ENCODE measurements around the gene POU3F2. TPM values are rescaled to one million over a fixed set of nuclear protein-coding genes. Genes with fewer than 3 reads are reported as not detected.

POU3F2 gene
- total and polyA plus RNA-seq, 3 donors from 2014 or later = 0.31 to 0.32 (median 0.31) TPM

DNA sequence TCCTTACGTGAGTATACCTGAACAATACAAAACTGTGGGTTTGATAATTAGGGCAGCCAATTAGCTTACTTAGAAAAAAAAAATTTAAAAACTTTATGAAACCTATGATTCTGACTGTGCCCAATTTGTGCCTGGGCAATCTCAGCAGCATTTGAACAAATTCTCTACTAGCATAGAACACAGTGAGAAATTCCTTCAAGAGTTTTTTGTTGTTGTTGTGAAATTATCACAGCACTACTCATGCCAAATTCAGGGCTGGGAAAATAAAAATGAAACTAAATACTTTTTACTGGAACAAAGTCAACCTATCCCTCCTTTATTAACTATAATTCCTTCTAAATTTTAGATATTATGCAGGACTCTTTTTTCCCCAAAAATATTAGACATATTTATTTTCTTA is 42.9 kb downstream of the POU3F2 start:
- Histone ChIP-seq H3K4me1 (no peaks in the 10 kb centered on the region), H3K9me3 (no peaks in the 10 kb centered on the region), H3K36me3 (ENCODE audit: low read depth, missing control alignments) (no peaks in the 10 kb centered on the region), H3K4me3 (no peak overlapping the region), H3K27me3 (no peaks in the 10 kb centered on the region), H3K27ac (no peak overlapping the region)
- no peak for DNase-seq
- WGBS, 2 donors = 0% methylated on average over 1 of the region's 1 CpG
- no peak for TF ChIP-seq POLR2A (IDR thresholded peaks at IDR 0.05)
- TF ChIP-seq, protein P1, sequence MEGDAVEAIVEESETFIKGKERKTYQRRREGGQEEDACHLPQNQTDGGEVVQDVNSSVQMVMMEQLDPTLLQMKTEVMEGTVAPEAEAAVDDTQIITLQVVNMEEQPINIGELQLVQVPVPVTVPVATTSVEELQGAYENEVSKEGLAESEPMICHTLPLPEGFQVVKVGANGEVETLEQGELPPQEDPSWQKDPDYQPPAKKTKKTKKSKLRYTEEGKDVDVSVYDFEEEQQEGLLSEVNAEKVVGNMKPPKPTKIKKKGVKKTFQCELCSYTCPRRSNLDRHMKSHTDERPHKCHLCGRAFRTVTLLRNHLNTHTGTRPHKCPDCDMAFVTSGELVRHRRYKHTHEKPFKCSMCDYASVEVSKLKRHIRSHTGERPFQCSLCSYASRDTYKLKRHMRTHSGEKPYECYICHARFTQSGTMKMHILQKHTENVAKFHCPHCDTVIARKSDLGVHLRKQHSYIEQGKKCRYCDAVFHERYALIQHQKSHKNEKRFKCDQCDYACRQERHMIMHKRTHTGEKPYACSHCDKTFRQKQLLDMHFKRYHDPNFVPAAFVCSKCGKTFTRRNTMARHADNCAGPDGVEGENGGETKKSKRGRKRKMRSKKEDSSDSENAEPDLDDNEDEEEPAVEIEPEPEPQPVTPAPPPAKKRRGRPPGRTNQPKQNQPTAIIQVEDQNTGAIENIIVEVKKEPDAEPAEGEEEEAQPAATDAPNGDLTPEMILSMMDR (IDR thresholded peaks at IDR 0.05) = no peak
- intact Hi-C loops (cut with DNase I; ENCODE audit: low total_unique reads) = no loop called here

DNA sequence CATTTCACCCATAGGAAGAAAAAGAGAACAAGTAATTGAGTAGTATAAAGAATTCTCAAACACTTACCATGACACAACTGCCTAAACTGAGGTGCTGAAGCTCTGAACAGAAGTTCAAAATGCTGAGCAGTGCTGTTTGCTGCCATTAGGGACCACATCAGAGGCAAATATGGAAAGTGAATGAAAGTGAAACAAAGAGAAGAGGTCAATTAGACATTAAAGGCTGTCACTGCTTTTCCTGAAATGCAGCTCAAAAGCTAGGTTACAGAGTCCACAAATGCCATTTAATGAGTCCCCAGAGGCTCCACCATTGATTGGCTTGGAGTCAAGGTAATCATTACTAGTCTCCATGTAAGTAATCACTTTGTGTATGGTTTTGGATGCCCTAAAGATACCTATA is 46.1 kb downstream of the POU3F2 start:
- H3K36me3 ChIP-seq (ENCODE audit: low read depth, missing control alignments) = no peaks in the 10 kb centered on the region
- intact Hi-C loops (cut with DNase I; ENCODE audit: low total_unique reads) = no loop called here
- H3K27ac ChIP-seq = no peak overlapping the region
- DNase-seq = no peak
- H3K27me3 ChIP-seq = no peaks in the 10 kb centered on the region
- no peak for TF ChIP-seq POLR2A (IDR thresholded peaks at IDR 0.05)
- TF ChIP-seq, protein P1 (IDR thresholded peaks at IDR 0.05) = no peak
- no peaks in the 10 kb centered on the region for H3K4me1 ChIP-seq
- H3K4me3 ChIP-seq = no peak overlapping the region
- H3K9me3 ChIP-seq = no peaks in the 10 kb centered on the region

DNA sequence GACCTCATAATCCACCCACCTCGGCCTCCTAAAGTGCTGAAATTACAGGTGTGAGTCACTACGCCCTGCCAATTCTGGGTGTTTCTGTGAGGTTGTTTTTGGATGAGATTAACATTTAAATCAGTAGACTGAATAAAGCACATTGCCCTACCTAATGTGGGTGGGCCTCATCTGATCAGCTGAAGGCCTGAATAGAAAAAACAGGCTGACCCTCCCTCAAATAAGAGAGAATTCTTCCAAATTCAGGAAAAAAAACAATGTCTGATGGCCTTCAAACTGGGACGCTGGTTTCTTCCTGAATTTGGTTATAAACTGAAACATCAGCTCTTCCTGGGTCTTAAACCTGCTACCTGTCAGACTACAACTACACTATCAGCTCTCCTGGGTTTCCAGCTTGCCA is 51.0 kb downstream of the POU3F2 start:
- no peak for DNase-seq
- no peak overlapping the region for H3K4me3 ChIP-seq
- intact Hi-C loops (cut with DNase I; ENCODE audit: low total_unique reads) = no loop called here
- H3K27ac ChIP-seq = no peak overlapping the region
- H3K9me3 ChIP-seq = no peaks in the 10 kb centered on the region
- H3K27me3 ChIP-seq = no peaks in the 10 kb centered on the region
- 88 to 96% methylated on average over 3 of the region's 3 CpGs for WGBS, 2 donors
- H3K36me3 ChIP-seq (ENCODE audit: low read depth, missing control alignments) = no peaks in the 10 kb centered on the region
- no peaks in the 10 kb centered on the region for H3K4me1 ChIP-seq
- no peak for TF ChIP-seq POLR2A (IDR thresholded peaks at IDR 0.05)
- TF ChIP-seq, protein P1 (IDR thresholded peaks at IDR 0.05) = no peak

DNA sequence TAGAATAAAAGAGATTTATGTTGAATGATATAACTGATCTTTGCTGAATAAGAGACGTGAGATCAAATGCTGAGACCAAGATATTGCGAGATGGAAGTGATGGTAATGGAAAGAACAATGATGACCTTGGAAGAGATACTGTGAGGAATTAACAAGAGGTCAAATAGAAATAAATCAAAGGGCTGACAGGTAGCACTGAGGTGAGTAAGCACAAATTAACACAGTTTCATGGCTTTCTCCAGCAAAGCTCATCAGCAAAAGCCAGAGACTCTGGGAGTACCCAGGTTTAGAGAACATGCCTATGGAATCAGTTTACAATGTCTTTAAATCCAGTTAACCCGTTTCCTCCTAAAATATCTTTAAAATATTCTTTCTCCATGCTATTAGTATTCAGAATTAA is 53.3 kb downstream of the POU3F2 start:
- Histone ChIP-seq H3K27ac (no peak overlapping the region), H3K4me1 (no peaks in the 10 kb centered on the region), H3K27me3 (no peaks in the 10 kb centered on the region), H3K4me3 (no peak overlapping the region), H3K9me3 (no peaks in the 10 kb centered on the region), H3K36me3 (ENCODE audit: low read depth, missing control alignments) (no peaks in the 10 kb centered on the region)
- DNase-seq = no peak
- intact Hi-C loops (cut with DNase I; ENCODE audit: low total_unique reads) = no loop called here
- 90 to 92% methylated on average over 3 of the region's 3 CpGs for WGBS, 2 donors
- no peak for TF ChIP-seq POLR2A (IDR thresholded peaks at IDR 0.05)
- TF ChIP-seq, protein P1 (IDR thresholded peaks at IDR 0.05) = no peak

Other genes starting within 250 kb of the POU3F2 start
- gene FBXL4, start 113.4 kb downstream of the POU3F2 start, total RNA-seq = 10 to 100 TPM; 14.0 to 17.8 TPM
- gene FBXL4, start 113.4 kb downstream of the POU3F2 start, polyA plus RNA-seq (ENCODE audit: insufficient read depth, low read depth, low replicate concordance) = 7.9 TPM